Astrocyte (in vitro differentiated cells and primary cell): ENCODE data around the gene PDE1C. TPM values are rescaled to one million over a fixed set of nuclear protein-coding genes. Genes with fewer than 3 reads are reported as not detected.

Experiments used
- DNase-seq: peaks from one replicate; pipeline ENCODE4 v3.0.0-alpha.2; 2010; ENCODE audit warnings: low read depth
- FAIRE-seq: peaks from 2 replicates; lab custom pipeline; 2011; peaks lifted over from hg19 to GRCh38; lab: Jason Lieb, UNC
- H2AFZ ChIP-seq: 2 replicates; pipeline ENCODE4 v1.6.0; 2012; ENCODE audit warnings: low read depth, low read length, inconsistent platforms
- H3K27ac ChIP-seq: 2 replicates; pipeline ENCODE4 v1.5.1; 2011; ENCODE audit warnings: low read depth, low read length, inconsistent platforms
- H3K27me3 ChIP-seq: 2 replicates; pipeline ENCODE4 v1.6.0; 2011; ENCODE audit warnings: low read length, inconsistent platforms; ENCODE audit not compliant: insufficient read depth
- H3K36me3 ChIP-seq: 2 replicates; pipeline ENCODE4 v1.5.1; 2011; ENCODE audit warnings: low read length, inconsistent platforms; ENCODE audit not compliant: insufficient read depth
- H3K4me1 ChIP-seq: 2 replicates; pipeline ENCODE4 v1.5.1; 2011; ENCODE audit warnings: low read length, inconsistent platforms; ENCODE audit not compliant: insufficient read depth
- H3K4me2 ChIP-seq: 2 replicates; pipeline ENCODE4 v1.6.0; 2012; ENCODE audit warnings: low read length, inconsistent platforms
- H3K4me3 ChIP-seq: 2 replicates; pipeline ENCODE4 v1.5.1; 2011; ENCODE audit warnings: low read depth, mild to moderate bottlenecking, low read length, inconsistent platforms; ENCODE audit not compliant: insufficient read depth
- H3K79me2 ChIP-seq: 2 replicates; pipeline ENCODE4 v1.6.0; 2012; ENCODE audit warnings: mild to moderate bottlenecking, low read length, inconsistent platforms; ENCODE audit not compliant: insufficient read depth
- H3K9ac ChIP-seq: 2 replicates; pipeline ENCODE4 v1.6.0; 2012; ENCODE audit warnings: mild to moderate bottlenecking, low read length, inconsistent platforms
- H3K9me3 ChIP-seq: 2 replicates; pipeline ENCODE4 v1.5.1; 2012; ENCODE audit warnings: low read depth, mild to moderate bottlenecking, low read length, inconsistent platforms; ENCODE audit not compliant: insufficient read depth
- H4K20me1 ChIP-seq: 2 replicates; pipeline ENCODE4 v1.6.0; 2012; ENCODE audit warnings: low read length, inconsistent platforms; ENCODE audit not compliant: insufficient read depth
- H3K27ac Mint-ChIP-seq: one replicate; pipeline ENCODE4 v1.8.0; 2021; ENCODE audit warnings: mild to moderate bottlenecking, mixed read lengths; ENCODE audit not compliant: unreplicated experiment
- H3K27me3 Mint-ChIP-seq: one replicate; pipeline ENCODE4 v1.8.0; 2021; ENCODE audit warnings: low read depth, mixed read lengths; ENCODE audit not compliant: unreplicated experiment
- H3K36me3 Mint-ChIP-seq: one replicate; pipeline ENCODE4 v1.8.0; 2021; ENCODE audit warnings: low read depth, mixed read lengths; ENCODE audit not compliant: unreplicated experiment
- H3K4me1 Mint-ChIP-seq: one replicate; pipeline ENCODE4 v1.8.0; 2021; ENCODE audit warnings: low read depth, mixed read lengths; ENCODE audit not compliant: unreplicated experiment
- H3K4me3 Mint-ChIP-seq: one replicate; pipeline ENCODE4 v1.8.0; 2021; ENCODE audit warnings: mild to moderate bottlenecking, moderate library complexity, mixed read lengths; ENCODE audit not compliant: unreplicated experiment
- H3K9me3 Mint-ChIP-seq: one replicate; pipeline ENCODE4 v1.8.0; 2021; ENCODE audit warnings: mild to moderate bottlenecking, mixed read lengths; ENCODE audit not compliant: unreplicated experiment
- EZH2 ChIP-seq: IDR thresholded peaks from 2 replicates; pipeline ENCODE4 v1.6.1; 2012; ENCODE audit warnings: mild to moderate bottlenecking, low read length, inconsistent platforms; ENCODE audit not compliant: insufficient read depth
- total RNA-seq: library from RNA; stranded (reverse); gene quantifications from 2 replicates; pipeline ENCODE4 v1.2.1, GENCODE V29; 2021
- TF ChIP-seq, protein P1 (sequence below): IDR thresholded peaks from 2 replicates; pipeline ENCODE4 v1.5.1; 2011; ENCODE audit warnings: low read depth, mild to moderate bottlenecking, inconsistent platforms, low read length, moderate library complexity; ENCODE audit not compliant: insufficient read depth

Gene PDE1C
- total RNA-seq, 1 donor from 2014 or later, result 31.6 TPM

GRCh38 chr7:31716355-31716754 is 353.9 kb downstream of the PDE1C start:
- H3K4me3 ChIP-seq, result no peak overlapping the region
- H3K4me1 ChIP-seq, result no peaks in the 10 kb centered on the region
- peaks cover 14% of the 10 kb centered on the region for H3K9me3 Mint-ChIP-seq
- no peak overlapping the region for H3K27ac Mint-ChIP-seq
- no peaks in the 10 kb centered on the region for H3K79me2 ChIP-seq
- no peaks in the 10 kb centered on the region for H4K20me1 ChIP-seq
- H3K9ac ChIP-seq, result no peak overlapping the region
- H3K4me2 ChIP-seq, result no peak overlapping the region
- DNase-seq (no peak), FAIRE-seq (no peak)
- no peaks in the 10 kb centered on the region for H3K4me1 Mint-ChIP-seq
- H3K9me3 ChIP-seq, result no peaks in the 10 kb centered on the region
- no peak overlapping the region for H3K4me3 Mint-ChIP-seq
- no peaks in the 10 kb centered on the region for H3K36me3 Mint-ChIP-seq
- TF ChIP-seq, protein P1, sequence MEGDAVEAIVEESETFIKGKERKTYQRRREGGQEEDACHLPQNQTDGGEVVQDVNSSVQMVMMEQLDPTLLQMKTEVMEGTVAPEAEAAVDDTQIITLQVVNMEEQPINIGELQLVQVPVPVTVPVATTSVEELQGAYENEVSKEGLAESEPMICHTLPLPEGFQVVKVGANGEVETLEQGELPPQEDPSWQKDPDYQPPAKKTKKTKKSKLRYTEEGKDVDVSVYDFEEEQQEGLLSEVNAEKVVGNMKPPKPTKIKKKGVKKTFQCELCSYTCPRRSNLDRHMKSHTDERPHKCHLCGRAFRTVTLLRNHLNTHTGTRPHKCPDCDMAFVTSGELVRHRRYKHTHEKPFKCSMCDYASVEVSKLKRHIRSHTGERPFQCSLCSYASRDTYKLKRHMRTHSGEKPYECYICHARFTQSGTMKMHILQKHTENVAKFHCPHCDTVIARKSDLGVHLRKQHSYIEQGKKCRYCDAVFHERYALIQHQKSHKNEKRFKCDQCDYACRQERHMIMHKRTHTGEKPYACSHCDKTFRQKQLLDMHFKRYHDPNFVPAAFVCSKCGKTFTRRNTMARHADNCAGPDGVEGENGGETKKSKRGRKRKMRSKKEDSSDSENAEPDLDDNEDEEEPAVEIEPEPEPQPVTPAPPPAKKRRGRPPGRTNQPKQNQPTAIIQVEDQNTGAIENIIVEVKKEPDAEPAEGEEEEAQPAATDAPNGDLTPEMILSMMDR, result no peak
- no peak for TF ChIP-seq EZH2
- H3K27me3 Mint-ChIP-seq, result peaks cover 10% of the 10 kb centered on the region
- H3K27me3 ChIP-seq, result no peaks in the 10 kb centered on the region
- no peak overlapping the region for H3K27ac ChIP-seq
- H3K36me3 ChIP-seq, result no peaks in the 10 kb centered on the region
- no peak overlapping the region for H2AFZ ChIP-seq

- Histone ChIP-seq H3K4me3 (no peak overlapping the region), H3K4me1 (no peaks in the 10 kb centered on the region), H3K27me3 (no peaks in the 10 kb centered on the region), H3K9me3 (no peaks in the 10 kb centered on the region), H4K20me1 (no peaks in the 10 kb centered on the region), H3K9ac (no peak overlapping the region), H3K4me2 (no peak overlapping the region), H3K36me3 (no peaks in the 10 kb centered on the region), H3K27ac (no peak overlapping the region), H2AFZ (no peak overlapping the region), H3K79me2 (no peaks in the 10 kb centered on the region)
- H3K27me3 Mint-ChIP-seq, result peaks cover 15% of the 10 kb centered on the region
- no peak overlapping the region for H3K27ac Mint-ChIP-seq
- FAIRE-seq (no peak), DNase-seq (no peak)
- no peak overlapping the region for H3K4me3 Mint-ChIP-seq
- no peaks in the 10 kb centered on the region for H3K4me1 Mint-ChIP-seq
- no peaks in the 10 kb centered on the region for H3K36me3 Mint-ChIP-seq
- TF ChIP-seq EZH2, result no peak
- peaks cover 14% of the 10 kb centered on the region for H3K9me3 Mint-ChIP-seq
Measured at GRCh38 chr7:31710171-31710570, 360.0 kb downstream of the PDE1C start.

GRCh38 chr7:31707089-31707488 is 363.1 kb downstream of the PDE1C start:
- H3K27me3 Mint-ChIP-seq, result peaks cover 17% of the 10 kb centered on the region
- FAIRE-seq, result no peak
- H3K36me3 Mint-ChIP-seq, result no peaks in the 10 kb centered on the region
- no peak for DNase-seq
- no peaks in the 10 kb centered on the region for H3K9me3 ChIP-seq
- peaks cover 2% of the 10 kb centered on the region for H3K9me3 Mint-ChIP-seq
- H3K27ac Mint-ChIP-seq, result no peak overlapping the region
- H3K4me3 ChIP-seq, result no peak overlapping the region
- H3K27ac ChIP-seq, result no peak overlapping the region
- H3K79me2 ChIP-seq, result no peaks in the 10 kb centered on the region
- no peaks in the 10 kb centered on the region for H3K36me3 ChIP-seq
- TF ChIP-seq, protein P1, result no peak
- no peak overlapping the region for H2AFZ ChIP-seq
- H3K4me2 ChIP-seq, result no peak overlapping the region
- no peaks in the 10 kb centered on the region for H3K4me1 Mint-ChIP-seq
- no peaks in the 10 kb centered on the region for H4K20me1 ChIP-seq
- H3K4me1 ChIP-seq, result no peaks in the 10 kb centered on the region
- H3K27me3 ChIP-seq, result no peaks in the 10 kb centered on the region
- H3K9ac ChIP-seq, result no peak overlapping the region
- no peak overlapping the region for H3K4me3 Mint-ChIP-seq
